ENCODE data around the gene ACTR2.

Gene ACTR2

DNA sequence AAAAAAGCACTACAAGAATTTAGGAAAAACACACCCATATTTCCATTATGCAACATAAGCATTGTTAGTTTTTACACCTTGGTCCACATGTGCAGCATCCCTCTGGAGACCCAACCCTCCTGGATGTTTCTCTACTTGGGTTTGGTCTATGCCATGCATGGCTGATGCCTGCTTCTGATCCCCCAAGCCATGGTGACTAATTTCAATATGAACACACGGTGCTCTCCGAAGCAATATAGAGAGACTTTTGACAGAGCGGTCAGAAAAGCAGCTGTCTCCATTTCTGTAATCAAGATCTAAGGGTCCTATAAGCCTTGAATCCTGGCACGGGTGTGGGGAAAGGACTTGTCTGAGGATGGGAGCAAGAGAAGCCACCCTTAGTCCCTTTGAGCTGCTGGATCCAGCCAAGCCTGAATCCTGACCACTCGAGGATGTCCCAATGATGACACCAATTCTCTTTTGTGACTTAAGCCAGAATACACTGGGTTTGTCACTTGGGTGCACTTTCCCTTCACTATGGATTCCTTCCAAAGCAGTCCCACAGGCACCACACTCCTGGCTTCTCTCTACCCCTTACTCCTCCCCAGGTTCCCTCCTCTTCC is 91.5 kb downstream of the ACTR2 start:
- TF ChIP-seq CTCF (IDR thresholded peaks at IDR 0.05): no peak

DNA sequence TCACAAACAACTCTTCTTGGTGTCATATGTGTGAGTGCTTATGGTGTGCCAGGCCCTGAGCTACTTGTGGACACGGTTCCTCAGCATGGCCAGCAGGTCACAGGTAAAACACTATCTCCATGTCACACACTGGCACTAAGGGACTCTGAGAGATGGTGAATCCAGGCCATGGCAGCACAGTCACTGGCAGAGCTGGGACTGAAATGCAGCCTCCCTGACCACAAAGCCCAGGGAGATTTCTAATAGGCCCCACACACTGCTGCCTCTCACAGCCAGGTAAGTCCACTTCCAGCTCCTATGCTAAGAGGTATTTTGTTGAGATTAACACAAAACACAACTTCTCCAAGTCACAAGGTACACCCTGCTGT is 92.0 kb downstream of the ACTR2 start:
- no peak for TF ChIP-seq CTCF (IDR thresholded peaks at IDR 0.05)

DNA sequence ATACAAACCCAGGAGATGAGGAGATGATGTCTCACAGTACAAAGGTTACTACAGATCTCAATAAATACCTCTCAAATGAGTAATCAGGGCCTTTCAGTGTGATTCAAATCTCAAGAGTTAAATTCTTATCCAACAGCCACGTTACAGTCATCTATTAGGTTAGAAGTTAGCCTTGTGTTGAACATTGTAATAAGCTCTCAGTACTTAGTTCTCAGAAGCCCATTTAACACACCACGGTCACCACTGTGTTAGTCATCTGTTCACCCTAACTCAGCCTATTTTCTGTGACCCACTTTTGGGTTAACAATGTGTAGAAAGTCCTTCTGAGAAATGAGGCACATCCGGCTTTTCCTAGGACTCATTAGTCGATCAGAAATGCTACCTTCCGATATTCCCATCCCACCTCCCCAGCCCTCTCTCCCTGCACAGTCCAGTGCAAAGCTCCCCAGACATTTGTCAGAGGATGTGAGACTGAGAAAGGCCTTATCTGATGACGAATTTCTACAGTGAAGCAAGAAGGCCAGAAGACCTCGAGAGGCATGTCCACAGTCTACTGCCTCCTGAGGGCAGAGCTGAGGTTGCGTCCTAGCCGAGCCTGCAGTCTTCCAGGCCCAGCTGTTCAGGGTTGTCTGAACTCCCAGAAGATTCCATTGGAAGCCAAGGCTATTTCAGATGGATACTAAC is 92.6 kb downstream of the ACTR2 start:
- TF ChIP-seq CTCF (IDR thresholded peaks at IDR 0.05): no peak
